ENCODE results near the gene CCDC182.

Gene CCDC182

GRCh38 chr17:57745242-57745641 is at the start of gene CCDC182:
Gene CCDC182 (minus strand): TSS chr17:57745299. CDS start chr17:57745272, 27 bp downstream.
- no peak for DNase-seq

- no peak for DNase-seq
Measured at GRCh38 chr17:57794841-57795240, 49.7 kb upstream of the CCDC182 start.

GRCh38 chr17:57788725-57789124 is 43.6 kb upstream of the CCDC182 start:
- no peak for DNase-seq

GRCh38 chr17:57785022-57785421 is 39.9 kb upstream of the CCDC182 start:
- DNase-seq, result no peak

GRCh38 chr17:57784226-57784895 is 39.3 kb upstream of the CCDC182 start:
- no peak for DNase-seq

GRCh38 chr17:57783338-57783742 is 38.2 kb upstream of the CCDC182 start:
- no peak for DNase-seq

GRCh38 chr17:57782647-57783337 is 37.7 kb upstream of the CCDC182 start:
- DNase-seq, result no peak

- no peak for DNase-seq
Measured at GRCh38 chr17:57782062-57782490, 37.0 kb upstream of the CCDC182 start.

GRCh38 chr17:57781386-57782061 is 36.4 kb upstream of the CCDC182 start:
- DNase-seq, result no peak

- DNase-seq, result no peak
Measured at GRCh38 chr17:57779706-57780105, 34.6 kb upstream of the CCDC182 start.

- DNase-seq, result no peak
Measured at GRCh38 chr17:57778306-57778705, 33.2 kb upstream of the CCDC182 start.

GRCh38 chr17:57776366-57776765 is 31.3 kb upstream of the CCDC182 start:
- DNase-seq, result no peak

- DNase-seq, result no peak
Measured at GRCh38 chr17:57774872-57775271, 29.8 kb upstream of the CCDC182 start.

- DNase-seq, result no peak
Measured at GRCh38 chr17:57773557-57773956, 28.5 kb upstream of the CCDC182 start.

- DNase-seq, result no peak
Measured at GRCh38 chr17:57772774-57773173, 27.7 kb upstream of the CCDC182 start.

GRCh38 chr17:57767561-57767960 is 22.5 kb upstream of the CCDC182 start:
- DNase-seq, result no peak

- DNase-seq, result no peak
Measured at GRCh38 chr17:57766318-57766943, 21.3 kb upstream of the CCDC182 start.

GRCh38 chr17:57762452-57763395 is 17.6 kb upstream of the CCDC182 start:
- DNase-seq, result peak; percentile 49

GRCh38 chr17:57761887-57762286 is 16.8 kb upstream of the CCDC182 start:
- no peak for DNase-seq

GRCh38 chr17:57760046-57760445 is 14.9 kb upstream of the CCDC182 start:
- DNase-seq, result no peak

- no peak for DNase-seq
Measured at GRCh38 chr17:57758654-57759053, 13.6 kb upstream of the CCDC182 start.

- no peak for DNase-seq
Measured at GRCh38 chr17:57757735-57758134, 12.6 kb upstream of the CCDC182 start.
